Stimulated activated CD4-positive, alpha-beta T cell treated with anti-CD3 and anti-CD28 coated beads, Interleukin-1b, Interleukin-23, amount 100 ng/mL, for 24 hours (primary cell): ENCODE measurements around the gene MT1A.
"Not testable (repeated sequence)": the region's sequence is repeated elsewhere in the genome, so short reads cannot be mapped to it uniquely, and the experiment has no call there.

Experiments
- DNase-seq, 4 experiments: peaks; one replicate each; pipeline ENCODE4 v3.0.0-alpha.2; 2020; ENCODE audit warnings: low read depth in 4 of 4, low spot score in 1 of 4

The MT1A gene

GRCh38 chr16:56610017-56610608 is 28.4 kb upstream of the MT1A start:
- peak; percentile 42 to 77 (median 58) for DNase-seq

GRCh38 chr16:56610609-56611111 is 27.8 kb upstream of the MT1A start:
- DNase-seq, result peak in 1 of 4 experiments; percentile 46

- DNase-seq, result no peak
These were observed 27.1 kb upstream of the MT1A start for GRCh38 chr16:56611281-56611833.

- no peak for DNase-seq
These were observed 24.8 kb upstream of the MT1A start for GRCh38 chr16:56613706-56614105.

GRCh38 chr16:56614549-56614991 is 23.9 kb upstream of the MT1A start:
- DNase-seq, result no peak

- DNase-seq, result no peak
These were observed 23.1 kb upstream of the MT1A start for GRCh38 chr16:56615353-56615752.

GRCh38 chr16:56616608-56617211 is 21.8 kb upstream of the MT1A start:
- no peak for DNase-seq

GRCh38 chr16:56617212-56618085 is 21.0 kb upstream of the MT1A start:
- peak in 1 of 4 experiments; percentile 56 for DNase-seq

GRCh38 chr16:56618138-56618537 is 20.3 kb upstream of the MT1A start:
- DNase-seq, result no peak

GRCh38 chr16:56620339-56620897 is 18.0 kb upstream of the MT1A start:
- DNase-seq, result no peak

GRCh38 chr16:56621665-56622445 is 16.6 kb upstream of the MT1A start:
- not testable (repeated sequence) for DNase-seq

GRCh38 chr16:56623184-56623583 is 15.3 kb upstream of the MT1A start:
- not testable (repeated sequence) for DNase-seq

GRCh38 chr16:56623637-56624036 is 14.8 kb upstream of the MT1A start:
- DNase-seq, result no peak

- peak; percentile 32 to 59 (median 50) for DNase-seq
These were observed 13.1 kb upstream of the MT1A start, which contains the start of gene MT1E for GRCh38 chr16:56625140-56625942. Gene MT1E, plus strand, starts transcription at chr16:56625781. Its CDS starts 71 bp downstream, at chr16:56625852.

- DNase-seq, result no peak
These were observed 12.4 kb upstream of the MT1A start for GRCh38 chr16:56625943-56626654.

- DNase-seq, result no peak
These were observed 11.8 kb upstream of the MT1A start for GRCh38 chr16:56626685-56627084.

GRCh38 chr16:56628486-56629350 is 9.7 kb upstream of the MT1A start:
- no peak for DNase-seq

GRCh38 chr16:56629531-56629930 is 8.9 kb upstream of the MT1A start:
- DNase-seq, result no peak
